ENCODE data around the gene DENND1B.
"Not testable (repeated sequence)": the region's sequence is repeated elsewhere in the genome, so short reads cannot be mapped to it uniquely, and the experiment has no call there.

Gene DENND1B

DNA sequence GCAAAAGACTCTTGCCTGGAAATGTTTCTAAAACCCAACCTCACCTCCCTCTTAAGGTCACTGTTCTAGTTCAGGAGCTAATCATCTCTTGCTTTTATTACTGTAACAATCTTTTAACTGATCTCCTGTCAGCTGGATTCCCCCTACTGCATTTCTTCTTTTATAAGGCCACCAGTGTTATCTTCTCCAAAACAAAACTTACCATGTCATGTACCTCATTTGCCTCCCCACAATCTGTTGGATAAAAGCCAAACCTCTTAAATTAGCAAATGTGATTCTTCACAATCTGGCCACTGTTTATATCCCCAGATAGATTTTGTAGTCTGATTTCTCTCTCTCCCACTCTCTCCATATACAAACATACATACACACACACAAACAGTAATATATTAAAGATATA, 143.3 kb downstream of the DENND1B start:
- DNase-seq (ENCODE audit: low read depth) = no peak

GRCh38 chr1:197622371-197622770, 152.9 kb downstream of the DENND1B start:
- DNase-seq (ENCODE audit: low read depth) = no peak

DNA sequence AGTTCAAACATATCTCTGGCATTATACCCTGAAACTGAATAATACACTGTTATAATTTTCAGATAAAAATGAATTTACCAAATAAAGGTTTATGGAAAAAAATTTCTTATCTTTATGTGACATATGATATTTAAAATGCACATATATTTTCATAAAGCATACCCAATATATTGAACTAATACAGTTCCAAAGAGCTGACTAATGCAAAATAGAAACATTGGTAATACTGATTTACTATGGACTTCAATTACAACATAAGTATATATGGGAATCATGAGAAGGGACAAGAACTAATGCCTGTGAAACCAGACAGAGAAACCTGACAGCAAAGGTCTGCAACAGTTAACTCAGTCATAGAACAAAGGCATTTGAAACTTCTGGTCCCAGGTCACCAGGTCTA, 153.5 kb downstream of the DENND1B start:
- DNase-seq (ENCODE audit: low read depth) = no peak

GRCh38 chr1:197620714-197621163, 154.5 kb downstream of the DENND1B start:
- no peak for DNase-seq (ENCODE audit: low read depth)

- no peak for DNase-seq (ENCODE audit: low read depth)
Measured at GRCh38 chr1:197619008-197619640, 156.2 kb downstream of the DENND1B start.

GRCh38 chr1:197618061-197618460, 157.2 kb downstream of the DENND1B start:
- no peak for DNase-seq (ENCODE audit: low read depth)

DNA sequence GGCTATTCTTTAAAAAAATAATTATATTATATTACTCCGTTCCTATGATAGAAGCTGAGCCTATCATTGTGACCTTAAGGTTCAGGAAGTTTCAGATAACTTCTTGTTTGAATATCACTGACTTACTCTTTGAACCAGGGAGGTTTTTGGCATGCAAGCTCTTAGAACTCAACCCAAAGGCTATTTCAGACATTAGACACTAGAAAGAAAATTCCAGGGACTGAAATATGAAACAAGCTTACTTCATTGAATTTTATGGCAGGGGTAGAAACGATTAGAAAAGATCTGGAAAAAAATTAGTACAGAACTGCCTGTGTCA, 159.6 kb downstream of the DENND1B start:
- DNase-seq (ENCODE audit: low read depth) = no peak

- peak; percentile 19 for DNase-seq (ENCODE audit: low read depth)
Measured at GRCh38 chr1:197614916-197615692, 160.2 kb downstream of the DENND1B start.

DNA sequence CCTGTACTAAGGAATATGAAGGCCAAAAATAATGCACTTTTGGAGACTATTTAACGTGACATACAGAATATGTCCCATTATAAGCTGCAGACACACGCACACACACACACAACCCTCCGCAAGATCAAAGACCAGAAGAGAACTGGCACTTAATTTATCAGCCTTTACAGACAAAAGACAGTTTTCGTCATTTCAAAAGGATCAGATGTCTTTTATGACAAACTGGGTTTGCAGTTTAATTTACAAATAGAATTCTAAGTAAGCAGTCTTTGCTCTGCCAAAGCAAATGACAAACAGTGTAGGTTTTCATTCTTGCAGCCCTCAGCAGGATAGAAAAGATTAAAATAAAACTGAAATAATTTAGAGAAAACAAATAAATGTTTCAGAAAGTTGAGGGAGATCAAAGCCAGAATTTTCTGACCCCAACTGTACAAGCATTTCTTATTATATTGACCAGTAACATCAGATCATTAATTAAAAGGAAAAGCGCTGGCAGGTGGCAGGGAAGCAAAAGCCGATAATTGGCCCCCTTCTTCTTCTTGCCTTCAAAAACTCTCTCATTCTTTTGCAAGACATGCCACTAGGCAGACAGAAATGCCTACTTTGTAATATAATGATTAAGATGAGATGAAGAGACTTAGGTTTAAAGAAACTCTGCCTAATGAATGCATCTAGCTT, 169.0 kb downstream of the DENND1B start:
- no peak for DNase-seq (ENCODE audit: low read depth)

- no peak for DNase-seq (ENCODE audit: low read depth)
Measured at GRCh38 chr1:197604302-197604701, 171.0 kb downstream of the DENND1B start.

- DNase-seq (ENCODE audit: low read depth) = no peak
Measured at GRCh38 chr1:197600751-197601150, 174.5 kb downstream of the DENND1B start.

- DNase-seq (ENCODE audit: low read depth) = no peak
Measured at GRCh38 chr1:197599789-197600188, 175.5 kb downstream of the DENND1B start.

GRCh38 chr1:197598935-197599334, 176.3 kb downstream of the DENND1B start:
- no peak for DNase-seq (ENCODE audit: low read depth)

DNA sequence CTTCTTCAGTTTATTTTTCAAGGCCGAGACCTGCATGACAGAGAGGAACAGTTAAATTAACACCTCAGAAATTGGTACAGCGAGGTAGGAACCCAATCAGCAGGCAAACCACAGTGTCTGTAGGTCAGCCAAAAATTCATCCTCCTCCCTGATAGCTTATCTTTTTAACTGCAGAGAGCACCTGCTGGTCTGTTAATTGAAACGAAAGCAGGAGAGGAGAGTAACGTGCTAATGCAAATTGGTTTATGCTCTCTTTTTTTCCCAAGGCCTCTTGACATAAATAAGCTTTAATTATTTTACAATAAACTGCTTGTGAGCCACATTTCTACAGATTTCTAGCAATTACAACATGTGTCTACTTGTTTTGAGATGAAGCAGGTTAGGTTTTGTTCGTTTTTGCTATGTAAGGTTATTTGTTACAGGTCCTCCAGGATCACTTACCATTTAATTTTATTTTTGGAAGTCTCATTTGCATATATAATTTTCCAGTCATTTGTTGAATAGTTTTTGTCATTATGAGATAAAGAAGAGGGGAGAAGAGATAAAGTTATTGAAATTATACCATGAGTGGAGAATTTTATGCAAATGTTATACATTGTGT, 179.9 kb downstream of the DENND1B start:
- no peak for DNase-seq (ENCODE audit: low read depth)

GRCh38 chr1:197590687-197591086, 184.6 kb downstream of the DENND1B start:
- DNase-seq (ENCODE audit: low read depth) = no peak

- DNase-seq (ENCODE audit: low read depth) = no peak
Measured at GRCh38 chr1:197585809-197586208, 189.5 kb downstream of the DENND1B start.

GRCh38 chr1:197577580-197577979, 197.7 kb downstream of the DENND1B start:
- no peak for DNase-seq (ENCODE audit: low read depth)

GRCh38 chr1:197575531-197575930, 199.7 kb downstream of the DENND1B start:
- DNase-seq (ENCODE audit: low read depth) = not testable (repeated sequence)

DNA sequence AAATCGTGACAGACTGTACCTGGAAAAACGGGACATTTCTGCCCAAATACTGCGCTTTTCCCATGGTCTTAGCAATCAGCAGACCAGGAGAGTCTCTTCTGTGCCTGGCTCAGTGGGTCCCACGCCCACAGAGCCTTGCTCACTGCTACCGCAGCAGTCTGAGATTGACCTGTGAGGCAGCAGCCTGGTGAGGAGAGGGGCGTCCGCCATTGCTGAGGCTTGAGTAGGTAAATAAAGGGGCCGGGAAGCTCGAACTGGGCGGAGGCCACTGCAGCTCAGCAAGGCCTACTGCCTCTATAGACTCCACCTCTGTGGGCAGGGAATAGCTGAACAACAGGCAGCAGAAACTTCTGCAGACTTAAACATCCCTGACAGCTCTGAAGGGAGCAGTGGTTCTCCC, 203.1 kb downstream of the DENND1B start:
- DNase-seq (ENCODE audit: low read depth) = no peak

DNA sequence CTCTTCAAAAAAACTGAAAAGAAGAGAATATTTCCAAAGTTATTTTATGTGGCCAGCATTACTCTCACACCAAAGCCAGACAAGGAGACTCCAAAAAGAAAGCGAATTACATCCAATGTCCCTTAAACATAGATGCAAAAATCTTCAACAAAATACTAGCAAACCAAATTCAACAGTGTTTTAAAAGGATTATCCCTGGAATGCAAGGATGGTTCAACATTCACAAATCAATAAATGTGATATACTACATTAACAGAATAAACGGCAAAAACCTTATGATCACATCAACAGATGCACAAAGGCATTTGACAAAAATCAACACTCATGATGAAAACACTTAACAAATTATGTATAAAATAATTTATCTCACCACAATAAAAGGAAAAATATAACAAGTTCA, 207.8 kb downstream of the DENND1B start:
- no peak for DNase-seq (ENCODE audit: low read depth)

DNA sequence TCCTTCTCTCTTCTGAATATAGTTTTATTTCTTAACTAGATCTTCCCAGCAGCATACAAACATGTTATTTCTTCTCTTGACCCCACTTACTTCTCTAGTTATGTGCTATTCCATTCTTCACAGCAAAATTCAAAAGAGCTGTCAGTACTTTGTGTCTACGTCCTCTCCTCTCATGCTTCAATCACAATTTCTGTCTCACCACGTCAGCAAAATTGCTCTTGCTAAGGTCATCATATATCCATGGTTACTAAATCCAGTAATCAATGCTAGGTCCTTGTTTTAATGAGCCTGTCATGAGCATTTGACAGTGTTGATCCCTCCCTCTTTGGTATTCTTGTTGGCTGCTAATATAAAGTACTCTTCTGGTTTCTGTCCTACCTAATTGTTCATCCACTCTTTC, 214.2 kb downstream of the DENND1B start:
- no peak for DNase-seq (ENCODE audit: low read depth)

DNA sequence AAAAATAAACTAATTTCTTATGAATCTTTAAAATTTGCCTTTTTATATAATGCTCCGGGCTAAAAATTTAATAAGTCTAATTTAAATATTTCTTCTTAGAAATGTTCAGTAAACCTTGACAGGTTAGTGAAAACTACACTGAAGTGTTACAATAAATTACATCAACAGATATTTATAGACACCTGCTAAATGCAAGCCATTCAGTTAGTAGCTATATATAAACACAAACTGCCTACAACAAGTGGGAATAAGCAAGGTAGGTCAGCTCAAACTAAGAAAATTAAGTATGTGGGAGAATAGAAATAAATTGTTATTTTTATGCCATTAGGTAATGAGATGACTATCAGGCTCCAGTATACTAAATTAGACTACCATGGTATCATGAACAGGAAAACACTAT, 215.6 kb downstream of the DENND1B start:
- no peak for DNase-seq (ENCODE audit: low read depth)

- no peak for DNase-seq (ENCODE audit: low read depth)
Measured at GRCh38 chr1:197559244-197559643, 216.0 kb downstream of the DENND1B start.

Measured in HS-27A (cell line).